Stimulated activated naive CD4-positive, alpha-beta T cell treated with Interleukin-2 at 50 U/mL for 16 hours (primary cell): ENCODE data around the gene CHN2.
"Not testable (repeated sequence)": the region's sequence is repeated elsewhere in the genome, so short reads cannot be mapped to it uniquely, and the experiment has no call there.

Source experiments
- DNase-seq: peaks from one replicate; lab custom pipeline; 2025; lab: John Stamatoyannopoulos, UW

CHN2 gene

DNA sequence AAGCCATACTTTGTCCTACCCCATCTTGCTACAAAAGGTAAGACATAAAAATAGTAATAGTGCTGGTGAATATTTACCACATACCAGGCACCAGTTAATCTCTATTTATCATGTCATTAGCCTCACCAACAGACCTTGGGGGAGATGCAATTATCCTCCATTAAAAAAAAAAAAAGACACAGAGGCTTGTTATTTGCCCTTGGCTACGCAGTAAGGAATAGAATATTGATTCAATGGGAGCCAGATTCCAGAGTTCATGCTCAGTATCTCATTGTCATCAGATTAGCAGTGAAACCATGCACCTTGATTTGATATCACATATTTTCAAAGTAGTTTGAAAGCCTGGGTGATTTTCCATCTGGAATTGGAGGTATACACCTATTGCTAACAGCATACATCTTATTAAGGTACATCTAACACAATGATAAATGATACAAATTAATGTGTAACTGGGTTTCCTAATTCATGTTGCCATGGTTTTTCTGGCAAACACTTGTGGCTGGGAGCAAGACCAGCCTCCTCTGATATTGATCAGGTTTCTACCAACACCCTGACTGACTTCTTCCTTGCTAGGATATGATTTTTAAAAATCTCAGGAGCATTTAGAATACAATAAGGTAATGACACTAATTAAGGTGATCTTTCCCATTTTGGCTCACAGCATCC lies 301.9 kb downstream of the CHN2 start:
- DNase-seq, result no peak

DNA sequence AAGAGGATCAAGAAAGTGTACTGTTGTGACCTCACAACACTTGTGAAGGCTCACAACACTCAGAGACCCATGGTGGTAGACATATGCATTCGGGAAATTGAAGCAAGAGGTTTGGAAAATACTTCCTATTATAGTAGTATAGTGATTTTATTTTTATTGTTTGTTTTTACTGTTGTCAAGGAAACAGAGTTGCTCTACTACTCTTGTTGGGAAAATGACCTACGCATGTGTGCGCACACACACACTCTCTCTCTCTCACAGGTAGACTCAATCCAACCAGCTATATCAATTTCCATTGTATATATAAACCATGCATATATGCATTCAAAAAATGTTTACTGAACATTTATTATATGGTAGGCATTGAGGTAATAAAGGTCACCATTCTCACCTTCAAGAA lies 305.4 kb downstream of the CHN2 start:
- DNase-seq, result no peak

DNA sequence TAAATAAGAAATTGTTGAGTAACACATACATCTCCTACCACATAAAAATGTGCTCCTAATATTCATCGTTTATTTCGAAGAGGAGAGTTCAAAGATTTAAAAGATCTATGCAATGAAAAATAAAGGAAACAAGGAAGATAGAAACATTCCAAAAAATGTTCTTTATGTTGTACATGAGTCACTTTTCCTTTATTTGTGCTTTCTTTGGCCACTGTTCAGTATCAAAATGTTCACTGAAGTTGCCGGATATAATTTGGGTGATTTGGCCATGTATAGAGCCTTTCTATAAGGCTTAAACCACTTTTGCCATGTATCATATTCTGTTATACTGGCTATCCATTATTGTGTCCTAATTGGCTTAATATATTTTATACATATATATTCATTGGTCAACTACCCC lies 306.1 kb downstream of the CHN2 start:
- no peak for DNase-seq

DNA sequence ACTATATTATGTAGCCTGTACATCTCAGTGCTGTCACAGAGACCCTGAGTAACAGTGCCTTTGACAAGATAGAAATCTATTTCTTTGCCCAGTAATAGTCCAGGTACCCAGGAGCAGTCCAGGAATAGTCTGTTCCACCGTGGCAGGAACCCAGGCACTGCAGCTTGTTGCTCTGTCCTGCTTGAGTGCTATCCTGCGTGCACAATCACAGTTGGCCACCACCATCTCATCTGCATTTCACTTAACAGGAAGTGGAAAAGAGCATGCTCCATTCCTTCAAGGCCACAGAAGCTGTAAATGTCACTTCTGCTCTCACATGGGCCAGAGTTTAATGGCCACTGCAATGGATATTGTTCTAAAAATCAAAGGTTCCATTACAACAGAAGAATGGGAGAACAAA lies 307.6 kb downstream of the CHN2 start:
- no peak for DNase-seq

DNA sequence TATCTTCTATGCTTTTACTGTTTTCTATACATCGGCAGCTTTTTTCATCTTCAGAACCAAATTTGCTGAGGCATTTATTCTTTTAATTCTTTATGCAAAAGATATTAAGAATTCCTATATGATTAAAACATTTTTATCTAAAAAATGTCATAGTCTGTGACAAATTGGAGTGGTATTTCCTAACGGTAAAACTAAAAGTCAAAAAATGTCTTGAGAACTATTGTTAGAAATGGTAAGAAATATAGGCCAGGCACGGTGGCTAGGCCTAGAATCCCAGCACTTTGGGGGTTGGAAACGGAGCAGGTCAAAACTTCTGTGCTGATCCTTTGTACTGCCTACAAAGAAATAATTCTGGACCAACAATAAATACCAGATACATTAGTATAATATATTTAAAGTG lies 311.4 kb downstream of the CHN2 start:
- no peak for DNase-seq

DNA sequence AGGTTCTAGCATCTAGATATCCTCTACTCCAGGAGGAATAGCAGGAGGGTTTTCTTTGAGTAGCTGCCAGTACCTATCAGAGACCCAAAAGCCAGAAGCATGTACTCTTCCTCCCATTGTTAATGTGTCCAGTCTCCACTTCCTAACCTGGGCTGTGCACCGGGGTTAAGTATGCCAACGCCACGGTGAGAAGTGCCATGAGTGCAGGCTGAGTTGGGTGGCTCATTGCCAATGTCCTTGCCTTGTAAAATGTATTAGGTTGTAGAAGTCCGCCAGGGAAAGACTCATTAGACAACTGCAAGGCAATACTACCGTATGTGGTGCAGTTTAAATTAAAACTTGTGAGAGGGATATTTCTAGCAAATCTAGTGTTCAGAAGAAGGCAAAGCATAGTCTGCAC lies 314.0 kb downstream of the CHN2 start:
- DNase-seq, result no peak

DNA sequence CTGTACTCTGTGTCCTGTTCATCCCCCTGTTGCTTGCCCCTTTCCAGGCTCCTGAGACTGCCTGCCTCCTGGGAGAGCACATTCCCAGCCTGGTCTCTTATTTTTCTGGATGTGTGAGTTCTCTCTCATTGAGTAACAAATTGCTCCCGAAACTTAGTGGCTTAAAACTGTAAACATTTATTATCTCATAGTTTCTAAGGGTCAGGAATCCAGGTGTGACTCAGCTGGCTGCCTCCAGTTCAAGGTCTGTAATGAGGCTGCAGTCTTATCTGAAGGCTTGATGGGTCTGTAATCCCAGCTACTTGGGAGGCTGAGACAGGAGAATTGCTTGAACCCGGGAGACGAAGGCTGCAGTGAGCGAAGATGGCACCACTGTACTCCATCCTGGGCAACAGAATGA lies 315.5 kb downstream of the CHN2 start:
- DNase-seq, result no peak

DNA sequence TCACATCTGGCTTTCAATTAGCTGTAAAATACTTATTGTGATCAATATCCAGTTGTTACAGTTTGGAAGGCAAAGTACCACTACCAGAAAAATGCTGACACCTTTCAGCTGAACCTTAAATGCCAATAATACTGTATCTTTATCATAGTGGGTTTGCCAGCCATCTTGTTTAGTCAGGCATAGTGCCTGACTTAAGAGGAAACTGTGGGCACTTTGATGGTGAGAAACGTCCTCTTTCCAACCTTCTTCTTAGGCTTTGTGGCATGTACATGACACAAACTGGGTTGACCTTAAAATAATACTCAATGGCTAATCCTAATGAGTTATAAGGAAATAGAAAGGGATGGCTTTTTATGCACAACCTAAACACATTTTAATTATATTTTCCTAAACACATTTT lies 316.8 kb downstream of the CHN2 start:
- no peak for DNase-seq

DNA sequence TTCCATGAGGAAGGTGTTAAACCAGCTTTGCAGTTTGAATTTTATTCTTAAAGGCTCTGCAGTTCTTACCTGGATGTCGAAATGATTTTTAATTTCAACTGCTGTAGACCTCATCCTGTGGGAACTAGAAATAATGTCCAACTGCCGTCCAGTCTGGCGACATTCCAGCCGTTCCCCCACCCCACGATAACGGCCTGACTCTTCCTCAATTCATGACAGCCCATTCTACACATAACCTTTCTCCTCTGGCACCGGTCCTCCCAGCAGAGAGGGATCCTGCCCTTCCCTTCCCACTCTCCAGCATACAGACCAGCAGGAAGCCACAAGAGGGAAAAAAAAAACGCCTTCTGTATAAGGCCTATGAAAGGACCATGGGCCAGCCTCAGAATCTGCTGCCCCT lies 317.3 kb downstream of the CHN2 start:
- DNase-seq, result no peak

DNA sequence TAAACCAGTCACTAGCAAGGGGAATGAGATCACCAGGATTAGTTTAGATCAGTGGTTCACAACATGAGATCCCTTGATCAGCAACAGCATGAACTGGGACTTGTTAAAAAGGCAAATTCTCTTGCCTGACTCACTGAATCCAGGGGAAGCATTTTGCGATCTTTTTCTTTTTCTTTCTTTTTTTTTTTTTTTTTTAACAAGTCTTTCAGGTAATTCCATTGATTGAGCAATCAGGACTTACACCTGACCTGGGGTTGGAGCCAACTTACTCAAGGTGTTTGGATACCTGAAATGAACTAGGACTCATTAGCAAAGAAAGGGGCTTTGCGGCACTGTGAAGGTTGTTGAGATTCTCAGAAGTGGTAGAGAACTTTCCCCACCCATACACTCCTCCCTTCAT lies 321.9 kb downstream of the CHN2 start:
- DNase-seq, result no peak

DNA sequence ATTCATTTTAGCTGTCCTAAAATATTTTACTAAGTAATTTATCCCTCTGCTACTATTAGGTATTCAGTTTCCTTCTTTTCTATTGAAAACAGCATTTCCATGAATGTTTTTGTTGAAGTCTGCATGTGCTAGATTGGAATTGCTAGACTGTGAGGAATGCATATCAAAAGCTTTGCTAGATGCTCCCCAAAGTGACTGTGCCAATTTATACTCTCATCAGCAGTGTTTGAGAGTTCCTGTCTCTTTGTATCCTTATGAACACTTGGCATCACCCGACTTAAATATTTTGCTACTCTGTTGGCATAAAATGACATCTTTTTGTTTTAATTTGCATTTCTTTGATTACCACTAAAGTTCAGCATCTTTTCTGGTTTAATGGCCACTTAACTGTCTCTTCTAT lies 324.0 kb downstream of the CHN2 start:
- DNase-seq, result no peak

DNA sequence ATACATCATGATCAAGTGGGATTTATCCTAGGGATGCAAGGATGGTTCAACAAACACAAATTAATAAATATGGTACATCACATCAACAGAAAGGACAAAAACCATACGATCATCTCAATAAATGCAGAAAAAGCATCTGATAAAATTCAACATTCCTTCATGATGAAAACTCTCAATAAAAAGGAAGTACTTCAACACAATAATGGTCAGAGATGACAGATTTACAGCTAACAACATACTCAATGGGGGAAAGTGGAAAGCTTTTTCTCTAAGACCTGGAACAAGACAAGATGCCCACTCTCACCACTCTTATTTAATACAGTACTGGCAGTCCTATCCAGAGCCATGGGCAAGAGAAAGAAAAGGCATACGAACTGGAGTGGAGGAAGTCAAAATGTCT lies 329.2 kb downstream of the CHN2 start:
- no peak for DNase-seq

DNA sequence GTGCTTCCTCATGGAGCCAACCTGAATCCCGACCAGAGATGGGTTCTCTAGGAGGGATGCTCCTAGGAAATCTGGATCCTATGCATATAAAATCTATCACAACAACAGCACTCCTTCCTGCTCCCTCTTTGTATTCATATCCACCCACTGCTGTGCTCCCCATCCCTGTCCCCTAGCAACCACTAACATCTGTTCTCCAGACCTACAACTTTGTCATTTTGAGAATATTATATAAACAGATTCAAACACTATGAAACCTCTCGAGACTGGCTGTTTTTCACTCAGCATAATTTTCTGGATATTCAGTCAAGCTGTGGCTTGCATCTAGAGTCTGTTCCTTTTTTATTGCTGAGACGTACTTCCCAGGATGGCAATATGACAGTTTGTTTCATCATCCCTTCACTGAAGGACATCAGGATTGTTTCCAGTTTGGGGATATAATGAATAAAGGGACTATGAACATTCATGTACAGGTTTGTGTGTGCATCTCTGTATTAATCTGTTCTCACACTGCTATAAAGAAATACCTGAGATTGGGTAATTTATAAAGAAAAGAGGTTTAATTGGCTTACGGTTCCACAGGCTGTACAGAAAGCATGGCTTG lies 333.0 kb downstream of the CHN2 start:
- no peak for DNase-seq

DNA sequence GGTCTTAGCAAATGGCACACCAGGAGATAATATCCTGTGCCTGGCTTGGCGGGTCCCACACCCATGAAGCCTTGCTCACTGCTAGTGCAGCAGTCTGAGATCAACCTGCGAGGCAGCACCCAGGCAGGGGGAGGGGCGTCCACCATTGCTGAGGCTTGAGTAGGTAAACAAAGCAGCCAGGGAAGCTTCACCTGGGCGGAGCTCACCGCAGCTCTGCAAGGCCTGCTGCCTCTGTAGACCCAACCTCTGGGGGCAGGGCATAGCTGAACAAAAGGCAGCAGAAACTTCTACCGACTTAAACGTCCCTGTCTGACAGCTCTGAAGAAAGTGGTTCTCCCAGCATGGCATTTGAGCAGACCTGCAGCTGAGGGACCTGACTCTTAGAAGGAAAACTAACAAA lies 334.0 kb downstream of the CHN2 start:
- not testable (repeated sequence) for DNase-seq
